Kidney capillary endothelial cell (primary cell): Measurements from ENCODE around the gene WRNIP1.

ENCODE experiments used
- DNase-seq: peaks from one replicate; pipeline ENCODE4 v3.0.0-alpha.2; 2018; ENCODE audit warnings: low spot score

The WRNIP1 gene

GRCh38 chr6:2763345-2763841, 1.8 kb upstream of the WRNIP1 start:
- no peak for DNase-seq

GRCh38 chr6:2763876-2764540, 1.2 kb upstream of the WRNIP1 start:
- DNase-seq, result no peak

GRCh38 chr6:2764610-2765165, 505 bp upstream of the WRNIP1 start:
- DNase-seq, result peak; percentile 56

GRCh38 chr6:2765896-2766766, 938 bp downstream of the WRNIP1 start:
- peak; percentile 26 for DNase-seq

- DNase-seq, result no peak
Observed at GRCh38 chr6:2766767-2767656, 1.8 kb downstream of the WRNIP1 start.

GRCh38 chr6:2767657-2768524, 2.7 kb downstream of the WRNIP1 start:
- DNase-seq, result no peak

- DNase-seq, result no peak
Observed at GRCh38 chr6:2768696-2769095, 3.5 kb downstream of the WRNIP1 start.

- no peak for DNase-seq
Observed at GRCh38 chr6:2770171-2770570, 5.0 kb downstream of the WRNIP1 start.

GRCh38 chr6:2771079-2771478, 5.9 kb downstream of the WRNIP1 start:
- no peak for DNase-seq

GRCh38 chr6:2772840-2773239, 7.6 kb downstream of the WRNIP1 start:
- DNase-seq, result no peak

- no peak for DNase-seq
Observed at GRCh38 chr6:2773449-2773848, 8.3 kb downstream of the WRNIP1 start.

GRCh38 chr6:2775003-2775402, 9.8 kb downstream of the WRNIP1 start:
- DNase-seq, result no peak

- DNase-seq, result no peak
Observed at GRCh38 chr6:2777249-2777648, 12.1 kb downstream of the WRNIP1 start.

GRCh38 chr6:2780102-2780737, 15.0 kb downstream of the WRNIP1 start:
- DNase-seq, result no peak

GRCh38 chr6:2781685-2782355, 16.6 kb downstream of the WRNIP1 start:
- DNase-seq, result no peak

GRCh38 chr6:2782356-2782708, 17.1 kb downstream of the WRNIP1 start:
- no peak for DNase-seq

GRCh38 chr6:2782825-2783187, 17.6 kb downstream of the WRNIP1 start:
- DNase-seq, result no peak

- DNase-seq, result no peak
Observed at GRCh38 chr6:2783188-2783963, 18.2 kb downstream of the WRNIP1 start.

- DNase-seq, result no peak
Observed at GRCh38 chr6:2784061-2784460, 18.9 kb downstream of the WRNIP1 start.
